Stimulated activated CD4-positive, alpha-beta T cell treated with anti-CD3 and anti-CD28 coated beads, Interleukin-12 subunit alpha, Interleukin-12 subunit beta, amount 100 ng/mL, for 48 hours (primary cell): Measurements from ENCODE around the gene PPP1R12A.

Experiments used
- DNase-seq, 3 donors: peaks; one replicate each; pipeline ENCODE4 v3.0.0-alpha.2; 2020; ENCODE audit warnings: low read depth in 2 of 3, low spot score in 1 of 3

PPP1R12A gene

GRCh38 chr12:79769860-79770485 is 164.9 kb downstream of the PPP1R12A start:
- DNase-seq, result no peak

- DNase-seq, result no peak
Measured at GRCh38 chr12:79769189-79769859, 165.6 kb downstream of the PPP1R12A start.

GRCh38 chr12:79766705-79767464 is 168.0 kb downstream of the PPP1R12A start:
- no peak for DNase-seq

- DNase-seq, result no peak
Measured at GRCh38 chr12:79765157-79765556, 169.7 kb downstream of the PPP1R12A start.

- DNase-seq, result no peak
Measured at GRCh38 chr12:79764641-79765040, 170.3 kb downstream of the PPP1R12A start.

- DNase-seq, result no peak
Measured at GRCh38 chr12:79763766-79764452, 171.0 kb downstream of the PPP1R12A start.

- DNase-seq, result no peak
Measured at GRCh38 chr12:79761341-79761740, 173.6 kb downstream of the PPP1R12A start.

GRCh38 chr12:79747274-79747673 is 187.6 kb downstream of the PPP1R12A start:
- DNase-seq, result no peak

GRCh38 chr12:79737875-79738718 is 196.8 kb downstream of the PPP1R12A start:
- DNase-seq, result peak in 1 of 3 donors; percentile 32

- no peak for DNase-seq
Measured at GRCh38 chr12:79732638-79733037, 202.3 kb downstream of the PPP1R12A start.

- DNase-seq, result no peak
Measured at GRCh38 chr12:79725987-79726386, 208.9 kb downstream of the PPP1R12A start.
